DND-41 (cell line): ENCODE measurements around the gene OR52R1.

Experiments
- ATAC-seq: fragments of 200-7000 bp; cut with Tn5 transposase; 3 replicates; pipeline ENCODE4 v1.9.1; 2021; ENCODE audit warnings: low read depth; ENCODE audit not compliant: insufficient read depth
- DNase-seq: peaks from one replicate; pipeline ENCODE4 v3.0.0-alpha.2; 2020
- H2AFZ ChIP-seq: 2 replicates; pipeline ENCODE4 v1.6.0; 2012; ENCODE audit warnings: low read depth, low read length
- H3K27ac ChIP-seq: 2 replicates; pipeline ENCODE4 v1.5.1; 2012; ENCODE audit warnings: low read length, inconsistent platforms
- H3K27me3 ChIP-seq: fragments of 200-600 bp; sonication (generic); 2 replicates; pipeline ENCODE4 v1.6.0; 2012; ENCODE audit warnings: low read length, mild to moderate bottlenecking, inconsistent platforms; ENCODE audit not compliant: insufficient read depth, poor library complexity
- H3K36me3 ChIP-seq: 2 replicates; pipeline ENCODE4 v1.5.1; 2012; ENCODE audit warnings: low read length, inconsistent platforms; ENCODE audit not compliant: insufficient read depth
- H3K4me1 ChIP-seq: 2 replicates; pipeline ENCODE4 v1.5.1; 2012; ENCODE audit warnings: mild to moderate bottlenecking, low read length; ENCODE audit not compliant: insufficient read depth
- H3K4me2 ChIP-seq: 2 replicates; pipeline ENCODE4 v1.6.0; 2012; ENCODE audit warnings: mild to moderate bottlenecking, moderate library complexity, low read length, inconsistent platforms; ENCODE audit not compliant: insufficient read depth
- H3K4me3 ChIP-seq, 2 experiments: fragments of 200-600 bp in 1 of 2; shearing (Covaris generic) in 1 of 2; 2 replicates each; pipeline ENCODE4 v1.5.1; 2012 to 2016; ENCODE audit warnings: inconsistent platforms in 2 of 2, low read length in 2 of 2, mild to moderate bottlenecking in 2 of 2, low read depth in 1 of 2, moderate library complexity in 1 of 2
- H3K79me2 ChIP-seq: 2 replicates; pipeline ENCODE4 v1.6.0; 2012; ENCODE audit warnings: low read length, inconsistent platforms; ENCODE audit not compliant: insufficient read depth
- H3K9ac ChIP-seq: 2 replicates; pipeline ENCODE4 v1.6.0; 2012; ENCODE audit warnings: low read depth, mild to moderate bottlenecking, inconsistent platforms, low read length, moderate library complexity
- H3K9me3 ChIP-seq: 2 replicates; pipeline ENCODE4 v1.5.1; 2012; ENCODE audit warnings: low read length, moderate library complexity, mild to moderate bottlenecking, inconsistent platforms; ENCODE audit not compliant: insufficient read depth, severe bottlenecking
- H4K20me1 ChIP-seq: 2 replicates; pipeline ENCODE4 v1.6.0; 2012; ENCODE audit warnings: low read length; ENCODE audit not compliant: insufficient read depth
- EZH2 ChIP-seq: IDR thresholded peaks from 3 replicates; pipeline ENCODE4 v1.6.1; 2012; ENCODE audit warnings: borderline replicate concordance, low read depth, mild to moderate bottlenecking, moderate library complexity, low read length, inconsistent platforms; ENCODE audit not compliant: severe bottlenecking
- TF ChIP-seq, protein P1 (sequence below): IDR thresholded peaks from 2 replicates; pipeline ENCODE4 v1.5.1; 2012; ENCODE audit warnings: borderline replicate concordance, low read length, moderate library complexity, mild to moderate bottlenecking; ENCODE audit not compliant: poor library complexity, severe bottlenecking; ENCODE audit errors: extremely low read depth

Gene OR52R1

DNA sequence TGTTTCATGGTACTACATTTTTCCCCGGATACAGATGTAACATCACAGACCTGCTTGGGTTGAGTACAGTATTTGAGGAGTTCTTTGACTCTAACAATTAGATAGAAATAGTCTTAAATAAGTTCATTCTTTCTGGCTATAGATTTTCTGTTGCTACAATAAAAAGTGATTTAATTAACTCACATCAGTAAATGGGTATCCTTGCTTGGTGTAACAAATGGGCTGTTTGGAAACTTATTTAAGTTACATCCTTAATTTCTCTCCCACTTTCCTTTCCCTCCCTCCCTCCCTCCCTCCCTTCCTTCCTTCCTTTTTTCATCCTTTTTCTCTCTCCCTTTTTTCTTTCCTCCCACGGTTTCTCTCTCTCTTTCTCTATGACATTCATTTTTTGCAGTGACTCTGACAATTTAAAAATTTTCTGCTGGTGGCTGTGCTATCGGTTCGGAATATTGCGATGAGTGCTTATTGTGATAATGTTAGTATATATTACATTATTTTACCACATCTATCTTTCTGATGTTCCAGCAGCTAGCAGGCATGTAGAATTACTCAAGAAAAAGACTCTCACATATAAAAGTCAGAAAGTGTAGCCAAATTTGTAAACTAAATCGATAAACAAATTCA lies 37.6 kb downstream of the OR52R1 start:
- H4K20me1 ChIP-seq: no peaks in the 10 kb centered on the region
- H3K4me3 ChIP-seq: no peak overlapping the region
- TF ChIP-seq EZH2: no peak
- TF ChIP-seq, protein P1, sequence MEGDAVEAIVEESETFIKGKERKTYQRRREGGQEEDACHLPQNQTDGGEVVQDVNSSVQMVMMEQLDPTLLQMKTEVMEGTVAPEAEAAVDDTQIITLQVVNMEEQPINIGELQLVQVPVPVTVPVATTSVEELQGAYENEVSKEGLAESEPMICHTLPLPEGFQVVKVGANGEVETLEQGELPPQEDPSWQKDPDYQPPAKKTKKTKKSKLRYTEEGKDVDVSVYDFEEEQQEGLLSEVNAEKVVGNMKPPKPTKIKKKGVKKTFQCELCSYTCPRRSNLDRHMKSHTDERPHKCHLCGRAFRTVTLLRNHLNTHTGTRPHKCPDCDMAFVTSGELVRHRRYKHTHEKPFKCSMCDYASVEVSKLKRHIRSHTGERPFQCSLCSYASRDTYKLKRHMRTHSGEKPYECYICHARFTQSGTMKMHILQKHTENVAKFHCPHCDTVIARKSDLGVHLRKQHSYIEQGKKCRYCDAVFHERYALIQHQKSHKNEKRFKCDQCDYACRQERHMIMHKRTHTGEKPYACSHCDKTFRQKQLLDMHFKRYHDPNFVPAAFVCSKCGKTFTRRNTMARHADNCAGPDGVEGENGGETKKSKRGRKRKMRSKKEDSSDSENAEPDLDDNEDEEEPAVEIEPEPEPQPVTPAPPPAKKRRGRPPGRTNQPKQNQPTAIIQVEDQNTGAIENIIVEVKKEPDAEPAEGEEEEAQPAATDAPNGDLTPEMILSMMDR: no peak
- H3K27me3 ChIP-seq: peaks cover 11% of the 10 kb centered on the region
- H3K4me2 ChIP-seq: no peak overlapping the region
- H3K4me1 ChIP-seq: no peaks in the 10 kb centered on the region
- H3K79me2 ChIP-seq: no peaks in the 10 kb centered on the region
- ATAC-seq: no peak
- no peak overlapping the region for H2AFZ ChIP-seq
- H3K36me3 ChIP-seq: no peaks in the 10 kb centered on the region
- no peak for DNase-seq
- no peaks in the 10 kb centered on the region for H3K9me3 ChIP-seq
- H3K9ac ChIP-seq: no peak overlapping the region
- H3K27ac ChIP-seq: no peak overlapping the region

DNA sequence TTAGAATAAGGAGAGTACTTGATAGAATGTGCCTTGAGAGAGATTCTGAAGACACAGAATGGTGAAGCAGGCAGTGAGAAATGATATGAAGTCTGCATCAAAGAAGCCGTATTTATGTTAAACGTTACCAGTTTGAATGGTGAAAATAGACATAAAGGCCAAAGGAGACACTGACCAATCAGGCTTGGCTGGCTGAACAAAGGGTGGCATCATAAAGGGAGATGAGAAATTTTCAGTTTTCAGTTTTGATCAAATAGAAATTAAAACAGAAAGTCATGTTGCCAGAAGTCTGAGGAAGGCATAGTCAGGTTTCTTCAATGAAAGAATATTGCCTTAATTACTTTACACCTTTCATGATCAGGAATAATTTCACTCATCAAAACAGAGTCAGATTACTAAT lies 41.1 kb downstream of the OR52R1 start:
- Histone ChIP-seq H3K9me3 (no peaks in the 10 kb centered on the region), H3K4me2 (no peak overlapping the region), H3K27ac (no peak overlapping the region), H2AFZ (no peak overlapping the region), H3K79me2 (no peaks in the 10 kb centered on the region), H3K36me3 (no peaks in the 10 kb centered on the region), H3K4me1 (no peaks in the 10 kb centered on the region), H3K4me3 (no peak overlapping the region), H3K9ac (no peak overlapping the region), H4K20me1 (no peaks in the 10 kb centered on the region), H3K27me3 (peaks cover 7% of the 10 kb centered on the region)
- no peak for TF ChIP-seq EZH2
- TF ChIP-seq, protein P1: no peak
- DNase-seq (no peak), ATAC-seq (no peak)
